ENCODE measurements around the gene TMEM79. TPM values are rescaled to one million over a fixed set of nuclear protein-coding genes. Genes with fewer than 3 reads are reported as not detected.

TMEM79 gene
- total RNA-seq, 2 experiments from 2014 or later = 9.1 to 11.0 TPM

DNA sequence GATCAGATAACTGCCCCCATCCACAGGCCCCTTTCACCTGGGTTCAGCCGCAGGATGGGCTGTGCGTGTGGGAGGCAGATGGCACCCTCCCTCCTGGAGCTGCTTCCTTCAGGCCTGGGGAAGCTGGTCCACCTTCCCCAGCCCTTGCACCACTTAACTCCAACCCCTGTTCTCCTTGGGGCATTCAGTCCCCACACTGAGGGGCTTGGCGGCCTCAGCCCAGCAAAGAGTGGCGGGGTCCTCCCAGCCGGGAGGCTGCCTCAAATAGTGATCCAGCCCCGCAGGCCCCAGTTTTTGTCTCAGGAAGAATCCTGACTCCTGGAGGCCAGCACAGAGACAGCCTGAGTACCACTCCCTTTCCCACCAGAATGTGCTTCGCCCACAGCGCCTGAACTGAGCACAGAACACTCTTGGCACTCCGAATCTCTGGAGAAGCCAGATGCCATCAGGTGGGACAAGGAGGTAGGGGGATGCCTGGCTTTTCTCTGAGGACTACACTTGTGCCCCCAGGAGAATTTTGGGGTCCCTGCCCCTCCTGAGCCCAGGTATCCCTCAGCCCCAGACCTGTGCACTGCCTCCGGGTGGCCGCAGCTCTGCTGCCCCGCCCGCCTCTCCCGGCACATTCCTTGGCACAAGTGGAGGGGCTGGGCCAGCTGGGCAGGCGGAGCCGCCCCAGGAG is 37.2 kb upstream of the TMEM79 start:
- no peak for ATAC-seq
- Mint-ChIP-seq H3K27ac (no peak overlapping the region), H3K4me1 (ENCODE audit: low read depth) (peaks cover 45% of the 10 kb centered on the region), H3K36me3 (ENCODE audit: low read depth) (peaks cover 16% of the 10 kb centered on the region), H3K9me3 (ENCODE audit: insufficient read depth) (no peaks in the 10 kb centered on the region), H3K27me3 (ENCODE audit: low read depth) (no peaks in the 10 kb centered on the region), H3K4me3 (no peak overlapping the region)
- POLR2A ChIA-PET = interaction anchor here (0.9 to 3.1 kb wide), 4 partner anchors 10 to 36 kb away, joined by 3 to 12 read pairs (median 4); partner anchors contain the start of gene SMG5
- CTCF ChIA-PET = interaction anchor here (1.0 to 2.4 kb wide), 7 partner anchors 10 to 151 kb away, joined by 3 to 9 read pairs (median 3); no protein-coding TSS in a partner anchor
- no peak for DNase-seq

DNA sequence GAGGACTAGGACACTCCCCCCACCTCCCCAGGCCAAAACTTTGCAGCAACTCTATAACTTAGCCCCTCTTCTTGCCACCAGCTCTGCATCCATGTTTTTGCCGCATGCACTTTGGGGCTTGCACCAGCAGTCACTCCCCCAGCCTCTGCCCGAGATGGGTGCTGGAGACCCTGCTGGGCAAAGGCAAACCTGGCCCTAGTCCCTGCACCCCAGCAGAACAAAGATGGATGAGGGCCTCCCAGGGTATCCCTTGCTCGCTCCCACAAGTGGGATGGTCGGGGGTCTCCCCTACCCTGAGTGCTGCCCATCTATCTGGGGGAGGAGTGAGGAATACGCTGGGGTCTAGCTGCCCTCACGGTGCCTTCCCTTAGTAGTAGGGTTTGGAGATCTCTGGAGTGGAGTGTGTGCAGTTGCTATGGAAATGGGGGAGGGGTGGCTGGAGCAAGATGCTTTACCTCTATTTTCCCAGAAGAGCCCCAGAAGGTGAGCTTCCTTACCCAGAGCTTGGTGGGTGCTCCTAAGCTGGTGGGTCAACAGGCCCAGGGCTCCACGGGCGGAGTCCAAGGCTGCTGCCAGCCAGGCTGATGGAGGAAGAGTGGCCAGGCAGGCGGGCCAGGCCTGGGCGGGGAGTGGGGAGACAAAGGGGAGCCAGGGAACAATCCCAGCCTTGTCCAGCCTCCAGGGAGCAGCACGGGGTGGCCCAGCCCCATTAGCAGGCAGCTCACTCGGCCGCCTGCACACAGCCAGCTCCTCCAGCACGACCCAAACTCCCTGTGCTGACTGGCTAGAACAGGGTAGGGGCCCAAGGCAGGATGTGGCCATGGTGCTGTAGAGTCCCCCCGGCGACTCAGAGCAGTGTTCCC is 36.4 kb upstream of the TMEM79 start, which contains the start of gene PAQR6:
Gene PAQR6 (minus strand): TSS at position 597 of the 863 bp plus-strand sequence. CDS start 1,325 bp downstream, outside the sequence.
- Mint-ChIP-seq H3K4me3 (no peak within 1 kb of the TSS), H3K9me3 (ENCODE audit: insufficient read depth) (no peaks in the 10 kb centered on the region), H3K27ac (peak within 1 kb of the TSS; percentile 64), H3K36me3 (ENCODE audit: low read depth) (peaks cover 23% of the 10 kb centered on the region), H3K27me3 (ENCODE audit: low read depth) (no peaks in the 10 kb centered on the region), H3K4me1 (ENCODE audit: low read depth) (peaks cover 52% of the 10 kb centered on the region)
- POLR2A ChIA-PET = interaction anchor here (0.9 to 3.1 kb wide), 3 partner anchors 17 to 35 kb away, joined by 3 to 12 read pairs (median 3); partner anchors contain the start of genes PMF1 and SMG5
- DNase-seq = no peak
- CTCF ChIA-PET = interaction anchor here (0.5 to 2.4 kb wide), 3 partner anchors 22 to 1861 kb away, joined by 3 to 9 read pairs (median 4); no protein-coding TSS in a partner anchor
- ATAC-seq = no peak

DNA sequence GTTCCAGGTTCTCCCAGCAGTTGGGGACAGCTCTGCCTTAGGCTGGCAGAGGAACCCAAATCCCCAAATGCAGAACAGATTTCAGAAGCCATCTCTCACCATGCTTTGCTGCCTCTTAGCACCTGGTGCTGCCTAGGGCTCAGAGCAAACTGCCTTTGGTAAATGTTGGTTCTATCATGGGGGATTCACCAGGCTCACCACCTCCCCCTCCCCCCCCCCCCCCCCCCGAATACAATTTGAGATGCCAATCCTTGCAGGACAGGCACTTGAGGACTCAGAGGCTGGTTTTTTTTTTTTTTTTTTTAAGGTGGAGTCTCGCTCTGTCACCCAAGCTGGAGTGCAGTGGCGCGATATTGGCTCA is 35.8 kb upstream of the TMEM79 start:
- Mint-ChIP-seq H3K9me3 (ENCODE audit: insufficient read depth) (no peaks in the 10 kb centered on the region), H3K27me3 (ENCODE audit: low read depth) (no peaks in the 10 kb centered on the region), H3K4me3 (no peak overlapping the region), H3K27ac (peak overlapping the region; percentile 64), H3K36me3 (ENCODE audit: low read depth) (peaks cover 30% of the 10 kb centered on the region), H3K4me1 (ENCODE audit: low read depth) (peaks cover 54% of the 10 kb centered on the region)
- POLR2A ChIA-PET = interaction anchor here (0.9 kb wide), 1 partner anchor 35 kb away, joined by 3 read pairs; the partner anchor contains the start of gene PMF1
- no peak for DNase-seq
- ATAC-seq = no peak
- CTCF ChIA-PET = interaction anchor here (0.5 kb wide), 1 partner anchor 87 kb away, joined by 3 read pairs; no protein-coding TSS in a partner anchor

DNA sequence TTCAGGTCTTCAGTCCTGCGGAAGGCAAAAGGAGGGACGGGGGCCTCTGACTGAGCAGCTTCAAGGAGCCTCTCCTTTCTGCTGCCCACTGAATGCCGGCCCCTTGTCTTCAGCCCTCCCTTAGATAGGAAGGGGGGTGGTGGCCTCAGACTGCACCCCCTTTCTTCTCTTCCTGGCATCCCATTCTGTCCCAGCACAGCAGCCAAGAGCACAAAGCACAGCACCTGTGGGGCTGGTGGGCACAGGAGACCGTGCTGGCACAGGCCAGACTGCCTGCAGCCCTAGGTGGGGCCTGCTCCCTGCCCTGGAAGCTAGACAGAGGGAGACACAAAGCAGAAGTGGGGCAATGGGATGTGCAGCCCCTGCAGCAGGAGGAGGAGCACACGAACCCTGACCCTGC is 34.5 kb upstream of the TMEM79 start:
- ATAC-seq (no peak), DNase-seq (no peak)
- CTCF ChIA-PET = no interaction called here
- Mint-ChIP-seq H3K4me3 (no peak overlapping the region), H3K27ac (peak overlapping the region; percentile 34), H3K36me3 (ENCODE audit: low read depth) (peaks cover 37% of the 10 kb centered on the region), H3K9me3 (ENCODE audit: insufficient read depth) (no peaks in the 10 kb centered on the region), H3K4me1 (ENCODE audit: low read depth) (peaks cover 42% of the 10 kb centered on the region), H3K27me3 (ENCODE audit: low read depth) (no peaks in the 10 kb centered on the region)
- POLR2A ChIA-PET = no interaction called here

DNA sequence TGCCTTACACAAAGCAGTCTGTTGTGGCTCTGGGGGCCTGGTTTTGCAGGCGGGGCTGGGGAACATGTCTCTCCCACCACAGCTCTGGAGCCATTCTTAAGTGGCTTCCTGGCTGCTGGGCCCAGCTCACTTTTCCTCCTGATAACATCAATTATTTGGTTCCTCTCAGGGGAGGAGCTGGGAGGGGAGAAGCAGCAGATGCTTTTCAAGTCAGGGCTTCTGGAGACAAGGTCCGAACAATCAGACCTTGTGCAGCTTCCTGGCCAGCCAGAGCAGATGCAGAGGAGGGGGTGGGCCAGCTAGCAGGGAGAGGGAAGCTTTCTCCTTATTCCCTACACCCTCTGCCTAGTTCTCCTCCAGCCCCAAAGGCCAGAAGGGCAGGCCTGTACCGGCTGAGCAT is 32.6 kb upstream of the TMEM79 start:
- H3K9me3 Mint-ChIP-seq (ENCODE audit: insufficient read depth) = no peaks in the 10 kb centered on the region
- H3K27ac Mint-ChIP-seq = peak overlapping the region; percentile 86
- peak overlapping the region; percentile 10 for H3K4me3 Mint-ChIP-seq
- ChIA-PET CTCF (interaction anchor here (1.2 to 1.4 kb wide), 3 partner anchors 8 to 155 kb away, joined by 4 to 6 read pairs (median 4); no protein-coding TSS in a partner anchor), POLR2A (interaction anchor here (0.8 to 1.3 kb wide), 4 partner anchors 21 to 97 kb away, joined by 3 to 6 read pairs (median 3); partner anchors contain the start of gene SMG5)
- ATAC-seq (peak; percentile 48), DNase-seq (peak; percentile 39)
- no peaks in the 10 kb centered on the region for H3K27me3 Mint-ChIP-seq (ENCODE audit: low read depth)
- H3K36me3 Mint-ChIP-seq (ENCODE audit: low read depth) = peaks cover 43% of the 10 kb centered on the region
- H3K4me1 Mint-ChIP-seq (ENCODE audit: low read depth) = peaks cover 26% of the 10 kb centered on the region

DNA sequence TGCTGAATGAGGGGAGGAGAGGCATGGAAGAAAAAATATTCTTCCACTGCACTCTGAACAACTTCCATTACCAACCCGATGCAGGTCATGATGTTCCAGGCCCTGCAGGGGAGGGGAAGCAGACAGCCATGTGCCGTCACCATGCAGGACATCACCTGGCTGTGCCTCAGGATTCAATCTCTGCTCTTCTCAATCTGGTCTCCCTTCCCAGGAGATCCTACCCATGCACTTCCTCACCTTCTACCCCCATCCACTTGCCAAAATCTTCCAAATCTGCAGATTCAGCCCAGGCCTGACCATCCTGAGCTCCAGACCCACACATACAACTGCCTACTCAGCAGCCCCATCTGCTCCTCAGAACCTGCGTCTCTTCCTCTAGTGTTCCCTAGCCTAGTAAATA is 30.5 kb upstream of the TMEM79 start:
- H3K9me3 Mint-ChIP-seq (ENCODE audit: insufficient read depth) = no peaks in the 10 kb centered on the region
- no peak overlapping the region for H3K4me3 Mint-ChIP-seq
- peaks cover 58% of the 10 kb centered on the region for H3K36me3 Mint-ChIP-seq (ENCODE audit: low read depth)
- peaks cover 43% of the 10 kb centered on the region for H3K4me1 Mint-ChIP-seq (ENCODE audit: low read depth)
- ChIA-PET POLR2A (interaction anchor here (0.7 kb wide), 1 partner anchor 29 kb away, joined by 3 read pairs; the partner anchor contains the start of gene SMG5), CTCF (no interaction called here)
- ATAC-seq = no peak
- H3K27ac Mint-ChIP-seq = peak overlapping the region; percentile 28
- no peak for DNase-seq
- H3K27me3 Mint-ChIP-seq (ENCODE audit: low read depth) = no peaks in the 10 kb centered on the region

DNA sequence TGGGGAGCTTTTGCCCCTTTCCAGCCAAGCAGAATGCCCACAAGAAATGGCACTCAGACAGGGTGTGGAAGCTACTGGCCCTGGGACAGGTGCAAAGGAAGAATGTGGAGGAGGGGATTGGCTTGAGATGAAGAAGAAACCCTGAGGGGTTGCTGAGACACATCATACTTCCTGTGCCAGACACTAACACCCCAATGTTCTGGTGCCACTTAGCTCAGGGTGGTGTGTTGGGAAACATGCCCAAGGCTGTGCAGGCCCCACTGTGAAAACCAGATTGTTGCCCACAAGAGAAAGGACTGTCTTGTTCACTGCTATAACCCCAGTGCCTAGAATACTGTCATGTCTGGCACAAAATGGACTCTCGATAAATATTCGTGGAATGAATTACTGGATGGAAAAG is 26.4 kb upstream of the TMEM79 start:
- ChIA-PET CTCF (interaction anchor here (0.9 to 1.1 kb wide), 3 partner anchors 33 to 161 kb away, joined by 3 to 4 read pairs (median 4); no protein-coding TSS in a partner anchor), POLR2A (interaction anchor here (0.8 to 1.3 kb wide), 3 partner anchors 11 to 25 kb away, joined by 3 to 5 read pairs (median 3); partner anchors contain the start of gene SMG5)
- peaks cover 63% of the 10 kb centered on the region for H3K36me3 Mint-ChIP-seq (ENCODE audit: low read depth)
- H3K9me3 Mint-ChIP-seq (ENCODE audit: insufficient read depth) = no peaks in the 10 kb centered on the region
- H3K4me1 Mint-ChIP-seq (ENCODE audit: low read depth) = peaks cover 18% of the 10 kb centered on the region
- no peaks in the 10 kb centered on the region for H3K27me3 Mint-ChIP-seq (ENCODE audit: low read depth)
- no peak for ATAC-seq
- no peak for DNase-seq
- H3K4me3 Mint-ChIP-seq = no peak overlapping the region
- peak overlapping the region; percentile 79 for H3K27ac Mint-ChIP-seq

DNA sequence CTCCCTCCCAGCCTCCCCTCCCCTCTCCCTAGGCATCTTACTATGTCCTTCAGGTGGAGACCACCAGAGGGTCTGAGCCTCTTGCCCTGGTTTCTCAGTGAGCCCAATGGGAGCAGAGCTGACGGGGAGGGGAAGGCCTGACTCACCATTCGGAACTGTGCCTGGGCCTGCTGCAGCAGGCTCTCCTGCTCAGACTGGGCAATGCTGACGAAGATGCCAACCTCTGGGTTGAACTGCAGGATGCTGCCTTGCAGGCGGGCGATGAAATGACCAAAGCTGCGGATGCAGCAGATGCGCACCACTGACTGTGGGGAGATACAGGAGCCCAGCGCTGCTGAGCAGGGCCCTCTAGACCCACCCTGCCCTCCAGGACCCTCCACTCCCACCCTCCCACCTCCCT is 25.3 kb upstream of the TMEM79 start:
- DNase-seq (no peak), ATAC-seq (no peak)
- POLR2A ChIA-PET = interaction anchor here (1.4 kb wide), 1 partner anchor 21 kb away, joined by 3 read pairs; no protein-coding TSS in a partner anchor
- CTCF ChIA-PET = interaction anchor here (0.9 to 1.5 kb wide), 4 partner anchors 8 to 104 kb away, joined by 3 to 6 read pairs (median 4); partner anchors contain the start of gene BGLAP
- no peaks in the 10 kb centered on the region for H3K9me3 Mint-ChIP-seq (ENCODE audit: insufficient read depth)
- no peak overlapping the region for H3K27ac Mint-ChIP-seq
- no peak overlapping the region for H3K4me3 Mint-ChIP-seq
- peaks cover 61% of the 10 kb centered on the region for H3K36me3 Mint-ChIP-seq (ENCODE audit: low read depth)
- H3K4me1 Mint-ChIP-seq (ENCODE audit: low read depth) = peaks cover 16% of the 10 kb centered on the region
- H3K27me3 Mint-ChIP-seq (ENCODE audit: low read depth) = no peaks in the 10 kb centered on the region

DNA sequence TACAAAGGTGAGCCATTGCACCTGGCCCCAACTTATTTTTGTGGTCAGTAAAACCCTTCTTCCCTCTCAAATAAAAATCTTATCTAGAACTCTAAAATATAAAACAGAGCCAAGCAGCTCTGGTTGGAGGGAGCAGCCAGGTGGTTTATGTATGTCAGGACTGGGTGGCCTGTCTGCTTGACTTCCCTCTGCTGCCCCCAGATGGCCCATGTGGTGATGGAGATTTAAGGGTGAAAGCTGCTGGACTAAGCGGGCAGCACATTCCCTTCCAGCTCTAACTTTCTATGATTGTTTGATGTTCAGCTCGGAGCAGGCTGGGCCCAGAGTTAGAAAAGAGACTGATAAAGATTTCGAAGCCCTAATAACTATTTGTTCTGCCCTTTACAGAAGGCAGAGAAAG is 24.3 kb upstream of the TMEM79 start:
- ChIA-PET POLR2A (interaction anchor here (1.4 to 1.7 kb wide), 2 partner anchors 20 to 23 kb away, joined by 3 to 7 read pairs; partner anchors contain the start of gene SMG5), CTCF (interaction anchor here (0.9 to 1.5 kb wide), 8 partner anchors 8 to 163 kb away, joined by 3 to 7 read pairs (median 3); partner anchors contain the start of genes BGLAP and SLC25A44)
- DNase-seq (no peak), ATAC-seq (no peak)
- no peak overlapping the region for H3K27ac Mint-ChIP-seq
- no peaks in the 10 kb centered on the region for H3K9me3 Mint-ChIP-seq (ENCODE audit: insufficient read depth)
- H3K27me3 Mint-ChIP-seq (ENCODE audit: low read depth) = no peaks in the 10 kb centered on the region
- peaks cover 63% of the 10 kb centered on the region for H3K36me3 Mint-ChIP-seq (ENCODE audit: low read depth)
- H3K4me3 Mint-ChIP-seq = no peak overlapping the region
- H3K4me1 Mint-ChIP-seq (ENCODE audit: low read depth) = peaks cover 16% of the 10 kb centered on the region

DNA sequence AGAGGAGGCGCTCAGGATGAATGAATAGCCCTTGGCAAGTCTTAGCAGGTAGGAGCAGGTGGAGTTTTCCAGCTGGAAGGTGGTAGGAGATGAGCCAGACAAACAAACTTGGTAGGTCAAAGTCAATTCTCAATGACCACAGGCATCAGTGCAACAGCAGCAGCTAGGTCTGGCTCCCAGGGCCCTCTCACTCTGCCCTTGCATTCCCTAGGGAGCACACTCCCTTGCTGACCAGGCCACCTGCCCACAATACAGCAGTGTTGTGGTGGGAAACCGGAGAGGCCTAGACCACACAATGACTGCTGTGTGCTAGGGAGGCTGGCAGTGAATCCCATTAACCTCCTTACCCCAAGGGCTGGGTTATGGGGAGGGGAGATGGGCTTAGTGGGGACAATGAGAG is 23.2 kb upstream of the TMEM79 start:
- peaks cover 16% of the 10 kb centered on the region for H3K4me1 Mint-ChIP-seq (ENCODE audit: low read depth)
- CTCF ChIA-PET = interaction anchor here (0.7 to 1.1 kb wide), 3 partner anchors 59 to 120 kb away, joined by 3 to 7 read pairs (median 3); no protein-coding TSS in a partner anchor

More for the DNA sequence above, 23.2 kb upstream of the TMEM79 start:
- no peak overlapping the region for H3K4me3 Mint-ChIP-seq
- H3K36me3 Mint-ChIP-seq (ENCODE audit: low read depth) = peaks cover 71% of the 10 kb centered on the region
- no peak for ATAC-seq
- no peak for DNase-seq
- peak overlapping the region; percentile 43 for H3K27ac Mint-ChIP-seq
- H3K9me3 Mint-ChIP-seq (ENCODE audit: insufficient read depth) = no peaks in the 10 kb centered on the region
- H3K27me3 Mint-ChIP-seq (ENCODE audit: low read depth) = no peaks in the 10 kb centered on the region
- POLR2A ChIA-PET = interaction anchor here (1.7 kb wide), 1 partner anchor 22 kb away, joined by 7 read pairs; the partner anchor contains the start of gene SMG5

Measured in activated CD8-positive, alpha-beta T cell treated with anti-CD3 and anti-CD28 coated beads, Interleukin-2, amount 10 ng/mL, durations not matched to agents 7 days and 5 days (primary cell).